Glutamatergic neuron (in vitro differentiated cells): ENCODE measurements around the gene GRB7. TPM values are rescaled to one million over a fixed set of nuclear protein-coding genes. Genes with fewer than 3 reads are reported as not detected.
"Not testable (repeated sequence)": the region's sequence is repeated elsewhere in the genome, so short reads cannot be mapped to it uniquely, and the experiment has no call there.

Source experiments
- DNase-seq: peaks from one replicate; pipeline ENCODE4 v3.0.0; 2022
- H3K27ac Mint-ChIP-seq: one replicate; pipeline ENCODE4 v1.8.0; 2020; ENCODE audit warnings: mild to moderate bottlenecking, mixed read lengths, inconsistent platforms; ENCODE audit not compliant: unreplicated experiment
- H3K27me3 Mint-ChIP-seq: one replicate; pipeline ENCODE4 v1.8.0; 2020; ENCODE audit warnings: mild to moderate bottlenecking, moderate library complexity, mixed read lengths, inconsistent platforms; ENCODE audit not compliant: unreplicated experiment
- H3K36me3 Mint-ChIP-seq: one replicate; pipeline ENCODE4 v1.8.0; 2020; ENCODE audit warnings: mild to moderate bottlenecking, mixed read lengths, inconsistent platforms; ENCODE audit not compliant: unreplicated experiment
- H3K4me1 Mint-ChIP-seq: one replicate; pipeline ENCODE4 v1.8.0; 2020; ENCODE audit warnings: mild to moderate bottlenecking, low read depth, mixed read lengths, inconsistent platforms; ENCODE audit not compliant: unreplicated experiment
- H3K4me3 Mint-ChIP-seq: one replicate; pipeline ENCODE4 v1.8.0; 2020; ENCODE audit warnings: mild to moderate bottlenecking, mixed read lengths, inconsistent platforms; ENCODE audit not compliant: unreplicated experiment
- H3K9me3 Mint-ChIP-seq: one replicate; pipeline ENCODE4 v1.8.0; 2020; ENCODE audit warnings: mild to moderate bottlenecking, moderate library complexity, mixed read lengths, inconsistent platforms; ENCODE audit not compliant: unreplicated experiment
- total RNA-seq: library from RNA; stranded (reverse); fragmentation: NEBNext Ultra II Directional; extraction: Animal tissue kit (Norgen Biotek cat#: 25700); gene quantifications from one replicate; pipeline ENCODE4 v1.2.1, GENCODE V29; 2021; ENCODE audit not compliant: unreplicated experiment
- TF ChIP-seq, protein P1 (sequence below): fragments of 200-600 bp; sonication (generic); IDR thresholded peaks from one replicate; pipeline ENCODE4 v1.5.0; 2021; ENCODE audit not compliant: partially characterized antibody, unreplicated experiment

The GRB7 gene
- total RNA-seq, 1 donor from 2014 or later = not detected

DNA sequence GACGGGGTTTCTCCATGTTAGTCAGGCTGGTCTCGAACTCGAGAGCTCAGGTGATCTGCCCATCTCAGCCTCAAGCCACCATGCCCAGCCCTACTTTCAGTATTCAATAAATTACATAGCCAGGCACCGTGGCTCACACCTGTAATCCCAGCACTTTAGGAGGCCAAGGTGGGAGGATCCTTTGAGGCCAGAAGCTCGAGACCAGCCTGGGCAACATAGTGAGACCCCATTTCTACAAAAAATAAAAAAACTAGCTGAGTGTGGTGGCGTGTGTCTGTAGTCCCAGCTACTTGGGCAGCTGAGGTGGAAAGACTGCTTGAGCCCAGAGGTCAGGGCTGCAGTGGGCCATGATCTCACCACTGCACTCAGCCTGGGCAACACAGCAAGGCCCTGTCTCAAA is 15.6 kb upstream of the GRB7 start:
- peaks cover 5% of the 10 kb centered on the region for H3K9me3 Mint-ChIP-seq
- no peak for DNase-seq
- TF ChIP-seq, protein P1, sequence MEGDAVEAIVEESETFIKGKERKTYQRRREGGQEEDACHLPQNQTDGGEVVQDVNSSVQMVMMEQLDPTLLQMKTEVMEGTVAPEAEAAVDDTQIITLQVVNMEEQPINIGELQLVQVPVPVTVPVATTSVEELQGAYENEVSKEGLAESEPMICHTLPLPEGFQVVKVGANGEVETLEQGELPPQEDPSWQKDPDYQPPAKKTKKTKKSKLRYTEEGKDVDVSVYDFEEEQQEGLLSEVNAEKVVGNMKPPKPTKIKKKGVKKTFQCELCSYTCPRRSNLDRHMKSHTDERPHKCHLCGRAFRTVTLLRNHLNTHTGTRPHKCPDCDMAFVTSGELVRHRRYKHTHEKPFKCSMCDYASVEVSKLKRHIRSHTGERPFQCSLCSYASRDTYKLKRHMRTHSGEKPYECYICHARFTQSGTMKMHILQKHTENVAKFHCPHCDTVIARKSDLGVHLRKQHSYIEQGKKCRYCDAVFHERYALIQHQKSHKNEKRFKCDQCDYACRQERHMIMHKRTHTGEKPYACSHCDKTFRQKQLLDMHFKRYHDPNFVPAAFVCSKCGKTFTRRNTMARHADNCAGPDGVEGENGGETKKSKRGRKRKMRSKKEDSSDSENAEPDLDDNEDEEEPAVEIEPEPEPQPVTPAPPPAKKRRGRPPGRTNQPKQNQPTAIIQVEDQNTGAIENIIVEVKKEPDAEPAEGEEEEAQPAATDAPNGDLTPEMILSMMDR = no peak
- H3K4me3 Mint-ChIP-seq = no peak overlapping the region
- no peaks in the 10 kb centered on the region for H3K4me1 Mint-ChIP-seq
- H3K36me3 Mint-ChIP-seq = no peaks in the 10 kb centered on the region
- no peak overlapping the region for H3K27ac Mint-ChIP-seq
- peaks cover 6% of the 10 kb centered on the region for H3K27me3 Mint-ChIP-seq

DNA sequence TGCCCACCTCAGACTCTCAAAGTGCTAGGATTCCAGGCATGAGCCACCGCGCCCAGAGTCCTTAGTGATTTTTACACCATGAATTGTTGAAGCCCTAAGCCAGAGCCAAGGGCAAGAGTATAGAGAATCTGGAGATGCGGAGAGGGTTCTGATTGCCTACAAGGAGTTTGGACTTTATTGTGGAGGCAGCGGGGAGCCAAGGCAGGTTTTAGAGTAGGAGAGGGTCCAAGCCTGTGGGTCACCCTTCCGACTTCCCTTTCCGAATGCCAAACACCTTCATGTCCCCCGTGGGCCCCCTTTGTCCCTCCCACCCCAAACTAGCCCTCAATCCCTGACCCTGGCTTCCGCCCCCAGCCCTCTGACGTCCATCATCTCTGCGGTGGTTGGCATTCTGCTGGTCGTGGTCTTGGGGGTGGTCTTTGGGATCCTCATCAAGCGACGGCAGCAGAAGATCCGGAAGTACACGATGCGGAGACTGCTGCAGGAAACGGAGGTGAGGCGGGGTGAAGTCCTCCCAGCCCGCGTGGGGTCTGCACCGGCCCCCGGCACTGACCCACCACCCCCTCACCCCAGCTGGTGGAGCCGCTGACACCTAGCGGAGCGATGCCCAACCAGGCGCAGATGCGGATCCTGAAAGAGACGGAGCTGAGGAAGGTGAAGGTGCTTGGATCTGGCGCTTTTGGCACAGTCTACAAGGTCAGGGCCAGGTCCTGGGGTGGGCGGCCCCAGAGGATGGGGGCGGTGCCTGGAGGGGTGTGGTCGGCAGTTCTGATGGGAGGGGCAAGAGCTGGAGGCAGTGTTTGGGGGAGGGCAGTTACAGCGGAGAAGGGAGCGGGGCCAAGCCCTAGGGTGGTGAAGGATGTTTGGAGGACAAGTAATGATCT is 14.5 kb upstream of the GRB7 start:
- no peaks in the 10 kb centered on the region for H3K4me1 Mint-ChIP-seq
- TF ChIP-seq, protein P1 = no peak
- no peak overlapping the region for H3K27ac Mint-ChIP-seq
- no peak for DNase-seq
- no peaks in the 10 kb centered on the region for H3K36me3 Mint-ChIP-seq
- peaks cover 5% of the 10 kb centered on the region for H3K9me3 Mint-ChIP-seq
- H3K4me3 Mint-ChIP-seq = no peak overlapping the region
- peaks cover 4% of the 10 kb centered on the region for H3K27me3 Mint-ChIP-seq

DNA sequence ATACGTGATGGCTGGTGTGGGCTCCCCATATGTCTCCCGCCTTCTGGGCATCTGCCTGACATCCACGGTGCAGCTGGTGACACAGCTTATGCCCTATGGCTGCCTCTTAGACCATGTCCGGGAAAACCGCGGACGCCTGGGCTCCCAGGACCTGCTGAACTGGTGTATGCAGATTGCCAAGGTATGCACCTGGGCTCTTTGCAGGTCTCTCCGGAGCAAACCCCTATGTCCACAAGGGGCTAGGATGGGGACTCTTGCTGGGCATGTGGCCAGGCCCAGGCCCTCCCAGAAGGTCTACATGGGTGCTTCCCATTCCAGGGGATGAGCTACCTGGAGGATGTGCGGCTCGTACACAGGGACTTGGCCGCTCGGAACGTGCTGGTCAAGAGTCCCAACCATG is 13.0 kb upstream of the GRB7 start:
- Mint-ChIP-seq H3K36me3 (no peaks in the 10 kb centered on the region), H3K27ac (no peak overlapping the region), H3K9me3 (peaks cover 5% of the 10 kb centered on the region), H3K27me3 (peaks cover 4% of the 10 kb centered on the region), H3K4me3 (no peak overlapping the region), H3K4me1 (no peaks in the 10 kb centered on the region)
- TF ChIP-seq, protein P1 = no peak
- DNase-seq = no peak

DNA sequence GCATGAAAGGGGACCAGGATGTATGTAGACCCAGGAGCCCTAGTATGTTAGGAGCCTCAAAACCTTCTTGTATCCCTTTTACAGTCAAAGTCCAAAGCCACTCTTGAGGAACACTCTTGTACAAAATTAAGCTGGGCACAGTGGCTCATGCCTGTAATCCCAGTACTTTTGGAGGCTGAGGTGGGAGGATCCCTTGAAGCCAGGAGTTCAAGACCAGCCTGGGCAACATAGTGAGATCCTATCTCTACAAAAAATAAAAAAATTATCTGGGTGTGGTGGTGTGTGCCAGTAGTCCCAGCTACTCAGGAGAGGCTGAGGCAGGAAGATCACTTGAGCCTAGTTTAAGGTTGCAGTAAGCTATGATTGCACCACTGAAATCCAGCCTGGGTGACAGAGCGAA is 11.8 kb upstream of the GRB7 start:
- H3K4me1 Mint-ChIP-seq, H3K9me3 Mint-ChIP-seq, H3K27ac Mint-ChIP-seq, H3K36me3 Mint-ChIP-seq, H3K4me3 Mint-ChIP-seq, H3K27me3 Mint-ChIP-seq, DNase-seq: not testable (repeated sequence)

DNA sequence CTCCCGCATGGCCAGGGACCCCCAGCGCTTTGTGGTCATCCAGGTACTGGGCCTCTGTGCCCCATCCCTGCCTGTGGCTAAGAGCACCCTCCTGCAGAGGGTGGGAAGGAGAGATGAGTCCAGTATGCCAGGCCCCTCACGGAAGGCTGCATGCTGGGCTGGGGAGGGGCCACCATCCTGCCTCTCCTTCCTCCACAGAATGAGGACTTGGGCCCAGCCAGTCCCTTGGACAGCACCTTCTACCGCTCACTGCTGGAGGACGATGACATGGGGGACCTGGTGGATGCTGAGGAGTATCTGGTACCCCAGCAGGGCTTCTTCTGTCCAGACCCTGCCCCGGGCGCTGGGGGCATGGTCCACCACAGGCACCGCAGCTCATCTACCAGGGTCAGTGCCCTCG is 11.1 kb upstream of the GRB7 start:
- no peak for DNase-seq
- Mint-ChIP-seq H3K27me3 (peaks cover 4% of the 10 kb centered on the region), H3K27ac (no peak overlapping the region), H3K4me1 (no peaks in the 10 kb centered on the region), H3K9me3 (peaks cover 2% of the 10 kb centered on the region), H3K4me3 (no peak overlapping the region), H3K36me3 (no peaks in the 10 kb centered on the region)
- TF ChIP-seq, protein P1 = no peak
